CD14-positive monocyte (primary cell): ENCODE measurements around the gene ASMTL. TPM values are rescaled to one million over a fixed set of nuclear protein-coding genes. Genes with fewer than 3 reads are reported as not detected.

Source experiments
- DNase-seq, 3 donors: peaks; one replicate each; pipeline ENCODE4 v3.0.0-alpha.2; 2011 to 2022
- H2AFZ ChIP-seq: 2 replicates; pipeline ENCODE4 v1.6.0; 2012; ENCODE audit warnings: mild to moderate bottlenecking, low read depth, low read length, inconsistent platforms; ENCODE audit not compliant: insufficient read depth, poor library complexity, severe bottlenecking
- H3K27ac ChIP-seq, 2 donors: 1 replicate in 1 of 2; 2 replicates in 1 of 2; pipeline ENCODE4 v1.5.1; 2012 to 2013; ENCODE audit warnings: low read length in 2 of 2, control low read depth in 1 of 2, inconsistent platforms in 1 of 2, low read depth in 1 of 2, mild to moderate bottlenecking in 1 of 2
- H3K27me3 ChIP-seq, 2 donors: one replicate each; pipeline versions ENCODE4 v1.6.0 to v1.6.1; 2011 to 2013; ENCODE audit warnings: low read length in 2 of 2; ENCODE audit not compliant: control insufficient read depth in 2 of 2, insufficient read depth in 2 of 2
- H3K36me3 ChIP-seq, 2 donors: replicated peaks in 1 of 2; 1 replicate in 1 of 2; 2 replicates in 1 of 2; pipeline versions ENCODE4 v1.5.1 to v1.6.1; 2012 to 2013; ENCODE audit warnings: low read length in 2 of 2, control low read depth in 1 of 2, inconsistent platforms in 1 of 2, mild to moderate bottlenecking in 1 of 2; ENCODE audit not compliant: insufficient read depth in 2 of 2, control insufficient read depth in 1 of 2
- H3K4me1 ChIP-seq, 2 donors: 1 replicate in 1 of 2; 2 replicates in 1 of 2; pipeline versions ENCODE4 v1.5.1 to v1.6.1; 2012 to 2013; ENCODE audit warnings: low read length in 2 of 2, control low read depth in 1 of 2, inconsistent platforms in 1 of 2, mild to moderate bottlenecking in 1 of 2, moderate library complexity in 1 of 2; ENCODE audit not compliant: insufficient read depth in 2 of 2, control insufficient read depth in 1 of 2
- H3K4me2 ChIP-seq: replicated peaks from 2 replicates; pipeline ENCODE3; 2012; ENCODE audit warnings: low read length, moderate library complexity, mild to moderate bottlenecking; ENCODE audit not compliant: poor library complexity, severe bottlenecking; ENCODE audit errors: extremely low read depth
- H3K4me3 ChIP-seq, 3 experiments: fragments of 200-600 bp in 1 of 3; sonication (generic) in 1 of 3; replicated peaks in 1 of 3; 1 replicate in 2 of 3; 2 replicates in 1 of 3; pipeline ENCODE4 v1.5.1; 2011 to 2013; ENCODE audit warnings: low read length in 3 of 3, mild to moderate bottlenecking in 3 of 3, control low read depth in 2 of 3, low read depth in 2 of 3, inconsistent platforms in 1 of 3, moderate library complexity in 1 of 3
- H3K79me2 ChIP-seq: 2 replicates; pipeline ENCODE4 v1.6.0; 2012; ENCODE audit warnings: mild to moderate bottlenecking, control low read depth, inconsistent platforms, low read length, moderate library complexity; ENCODE audit not compliant: insufficient read depth
- H3K9ac ChIP-seq: 2 replicates; pipeline ENCODE4 v1.6.0; 2017; ENCODE audit warnings: low read length, mild to moderate bottlenecking; ENCODE audit not compliant: insufficient read depth, poor library complexity, severe bottlenecking
- H3K9me3 ChIP-seq, 2 donors: replicated peaks in 1 of 2; 1 replicate in 1 of 2; 2 replicates in 1 of 2; pipeline versions ENCODE4 v1.5.1 to v1.6.1; 2012 to 2013; ENCODE audit warnings: low read length in 2 of 2, control low read depth in 1 of 2; ENCODE audit not compliant: control insufficient read depth in 1 of 2, insufficient read depth in 1 of 2
- H4K20me1 ChIP-seq: 2 replicates; pipeline ENCODE4 v1.6.0; 2012; ENCODE audit warnings: mild to moderate bottlenecking, low read length, control low read depth, moderate library complexity; ENCODE audit not compliant: insufficient read depth
- H3K27ac Mint-ChIP-seq, 7 donors: one replicate each; pipeline ENCODE4 v1.8.0; 2020; ENCODE audit warnings: mild to moderate bottlenecking in 7 of 7, mixed read lengths in 7 of 7, moderate library complexity in 6 of 7, inconsistent platforms in 2 of 7
- H3K27me3 Mint-ChIP-seq, 3 donors: one replicate each; pipeline ENCODE4 v1.8.0; 2021 to 2022; ENCODE audit warnings: low read depth in 3 of 3, mild to moderate bottlenecking in 3 of 3, mixed read lengths in 3 of 3, moderate library complexity in 3 of 3, inconsistent platforms in 1 of 3
- H3K36me3 Mint-ChIP-seq, 2 donors: one replicate each; pipeline ENCODE4 v1.8.0; 2020; ENCODE audit warnings: mixed read lengths in 2 of 2, inconsistent platforms in 1 of 2, mild to moderate bottlenecking in 1 of 2
- H3K4me1 Mint-ChIP-seq: one replicate; pipeline ENCODE4 v1.8.0; 2020; ENCODE audit warnings: mild to moderate bottlenecking, mixed read lengths
- H3K4me3 Mint-ChIP-seq, 2 donors: one replicate each; pipeline ENCODE4 v1.8.0; 2020; ENCODE audit warnings: mild to moderate bottlenecking in 2 of 2, mixed read lengths in 2 of 2, moderate library complexity in 1 of 2
- H3K9me3 Mint-ChIP-seq, 7 donors: one replicate each; pipeline ENCODE4 v1.8.0; 2020 to 2022; ENCODE audit warnings: mixed read lengths in 7 of 7, mild to moderate bottlenecking in 6 of 7, moderate library complexity in 6 of 7, inconsistent platforms in 2 of 7
- CTCF ChIP-seq: fragments of 200-600 bp; IDR thresholded peaks from one replicate; pipeline ENCODE4 v1.8.0; 2022; ENCODE audit warnings: antibody characterized with exemption, mild to moderate bottlenecking
- WGBS: methylation state at CpG from one replicate; pipeline ENCODE4 v1.1.5; 2013; ENCODE audit warnings: missing lambda C conversion rate; ENCODE audit not compliant: insufficient coverage; 5-methylcytosine and 5-hydroxymethylcytosine counted together
- intact Hi-C, 2 donors: fragments of 100-400 bp; cut with micrococcal nuclease; formaldehyde crosslinking; loops; one replicate each; pipeline versions ENCODE4 v1.15.0 to v1.15.1; 2023
- polyA plus RNA-seq, 3 donors: library from polyadenylated mRNA; depleted of rRNA in 1 of 3; unstranded in 2 of 3; stranded (reverse) in 1 of 3; fragments of 300-500 nt in 2 of 3; fragments of >200 nt in 1 of 3; fragmentation: Illumina TruSeq in 2 of 3; gene quantifications; 1 replicate in 2 of 3; 2 replicates in 1 of 3; pipeline ENCODE4 v1.2.3, GENCODE V29; 2012 to 2021

ASMTL gene
- polyA plus RNA-seq, 3 donors = 19.0 to 31.5 (median 31.0) TPM

- H3K9me3 ChIP-seq = no peaks in the 10 kb centered on the region
- peak overlapping the region; percentile 59 to 66 for H3K27ac ChIP-seq
- no peak for TF ChIP-seq CTCF
- Mint-ChIP-seq H3K27me3 (peaks cover 0 to 2% (median 0%) of the 10 kb centered on the region in 3 donors), H3K9me3 (peaks cover 0 to 8% (median 3%) of the 10 kb centered on the region in 7 donors), H3K4me1 (peaks cover 28% of the 10 kb centered on the region), H3K4me3 (peak overlapping the region; percentile 51 to 54), H3K36me3 (peaks cover 43 to 56% of the 10 kb centered on the region in 2 donors), H3K27ac (peak overlapping the region in 6 of 7 donors; percentile 36 to 81 (median 57))
- no peak for DNase-seq
- H3K36me3 ChIP-seq = peaks cover 30 to 38% of the 10 kb centered on the region in 2 donors
- WGBS = 65% methylated on average over 10 of the region's 16 CpGs
- peak overlapping the region; percentile 67 for H3K4me2 ChIP-seq
- peak overlapping the region in 1 of 3 experiments; percentile 60 for H3K4me3 ChIP-seq
- no peaks in the 10 kb centered on the region for H3K27me3 ChIP-seq
- no peak overlapping the region for H2AFZ ChIP-seq
- peaks cover 73% of the 10 kb centered on the region for H3K79me2 ChIP-seq
- intact Hi-C loops = no loop called here
- no peak overlapping the region for H3K9ac ChIP-seq
- H3K4me1 ChIP-seq = peaks cover 15 to 23% of the 10 kb centered on the region in 2 donors
- peaks cover 40% of the 10 kb centered on the region for H4K20me1 ChIP-seq
Measured at GRCh38 chrX:1493412-1493811, 40.7 kb upstream of the ASMTL start.

- Histone ChIP-seq H3K4me2 (no peak overlapping the region), H3K27ac (no peak overlapping the region)
- intact Hi-C loops = no loop called here
Measured at GRCh38 chrX:1492421-1493012, 39.8 kb upstream of the ASMTL start.

More at GRCh38 chrX:1492421-1493012, 39.8 kb upstream of the ASMTL start:
- Histone ChIP-seq H3K9me3 (no peaks in the 10 kb centered on the region), H3K9ac (no peak overlapping the region), H3K4me1 (peaks cover 15 to 23% of the 10 kb centered on the region in 2 donors), H4K20me1 (peaks cover 49% of the 10 kb centered on the region), H2AFZ (no peak overlapping the region), H3K79me2 (peaks cover 73% of the 10 kb centered on the region), H3K27me3 (no peaks in the 10 kb centered on the region), H3K4me3 (no peak overlapping the region), H3K36me3 (peaks cover 31 to 45% of the 10 kb centered on the region in 2 donors)
- H3K4me1 Mint-ChIP-seq = peaks cover 29% of the 10 kb centered on the region
- H3K27ac Mint-ChIP-seq = peak overlapping the region in 4 of 7 donors; percentile 15 to 79 (median 53)
- peaks cover 0 to 8% (median 3%) of the 10 kb centered on the region in 7 donors for H3K9me3 Mint-ChIP-seq
- H3K4me3 Mint-ChIP-seq = no peak overlapping the region
- no peak for DNase-seq
- WGBS = 95% methylated on average over 8 of the region's 9 CpGs
- TF ChIP-seq CTCF = no peak
- H3K36me3 Mint-ChIP-seq = peaks cover 44 to 55% of the 10 kb centered on the region in 2 donors
- peaks cover 0 to 2% (median under 1%) of the 10 kb centered on the region in 3 donors for H3K27me3 Mint-ChIP-seq
